Upper lobe of left lung (tissue), 4 donors: ENCODE measurements around the gene SGSM2.

Experiments used
- EP300 ChIP-seq, 4 donors: sonication (generic); formaldehyde crosslinking; IDR thresholded peaks; one replicate each; pipeline ENCODE4 v1.5.1; 2017; ENCODE audit warnings: antibody characterized with exemption in 4 of 4, control low read depth in 2 of 4
- POLR2AphosphoS5 ChIP-seq, 2 donors: sonication (generic); formaldehyde crosslinking; IDR thresholded peaks; one replicate each; pipeline ENCODE4 v1.5.1; 2017; ENCODE audit warnings: antibody characterized with exemption in 2 of 2
- TF ChIP-seq, protein P1 (sequence below), 6 experiments: fragments of 450-650 bp in 4 of 6; fragments of 200-600 bp in 2 of 6; sonication (generic) in 2 of 6; IDR thresholded peaks; one replicate each; pipeline ENCODE4 v1.5.1; 2016 to 2019; ENCODE audit warnings: antibody characterized with exemption in 6 of 6

DNA sequence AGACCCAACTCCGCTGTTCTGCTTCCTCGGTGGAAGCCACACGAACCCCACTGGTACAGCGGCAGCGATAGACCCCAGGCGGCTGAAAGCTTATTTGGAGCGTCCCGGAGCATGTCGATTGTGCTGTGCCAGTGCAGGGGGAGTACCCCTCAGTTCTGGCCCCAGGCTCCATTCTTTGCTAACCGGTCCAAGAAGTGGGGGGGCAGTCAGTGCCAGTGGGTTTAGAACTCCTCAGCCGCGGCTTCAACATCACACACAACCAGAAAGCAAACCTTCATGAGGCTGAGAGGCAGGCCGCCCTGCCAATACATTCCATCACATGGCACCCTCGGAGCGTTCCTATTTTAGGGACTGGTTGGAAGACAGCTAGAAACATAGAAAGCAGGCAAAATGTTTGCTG, 65.2 kb downstream of the SGSM2 start:
- TF ChIP-seq, protein P1, sequence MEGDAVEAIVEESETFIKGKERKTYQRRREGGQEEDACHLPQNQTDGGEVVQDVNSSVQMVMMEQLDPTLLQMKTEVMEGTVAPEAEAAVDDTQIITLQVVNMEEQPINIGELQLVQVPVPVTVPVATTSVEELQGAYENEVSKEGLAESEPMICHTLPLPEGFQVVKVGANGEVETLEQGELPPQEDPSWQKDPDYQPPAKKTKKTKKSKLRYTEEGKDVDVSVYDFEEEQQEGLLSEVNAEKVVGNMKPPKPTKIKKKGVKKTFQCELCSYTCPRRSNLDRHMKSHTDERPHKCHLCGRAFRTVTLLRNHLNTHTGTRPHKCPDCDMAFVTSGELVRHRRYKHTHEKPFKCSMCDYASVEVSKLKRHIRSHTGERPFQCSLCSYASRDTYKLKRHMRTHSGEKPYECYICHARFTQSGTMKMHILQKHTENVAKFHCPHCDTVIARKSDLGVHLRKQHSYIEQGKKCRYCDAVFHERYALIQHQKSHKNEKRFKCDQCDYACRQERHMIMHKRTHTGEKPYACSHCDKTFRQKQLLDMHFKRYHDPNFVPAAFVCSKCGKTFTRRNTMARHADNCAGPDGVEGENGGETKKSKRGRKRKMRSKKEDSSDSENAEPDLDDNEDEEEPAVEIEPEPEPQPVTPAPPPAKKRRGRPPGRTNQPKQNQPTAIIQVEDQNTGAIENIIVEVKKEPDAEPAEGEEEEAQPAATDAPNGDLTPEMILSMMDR (IDR thresholded peaks at IDR 0.05) = no peak
- TF ChIP-seq POLR2AphosphoS5 (IDR thresholded peaks at IDR 0.05) (no peak), EP300 (IDR thresholded peaks at IDR 0.05) (no peak)
